HepG2 (cell line): ENCODE data around the gene CYP26A1. TPM values are rescaled to one million over a fixed set of nuclear protein-coding genes. Genes with fewer than 3 reads are reported as not detected.

ENCODE experiments used
- ATAC-seq: fragments of 200-7000 bp; cut with Tn5 transposase; 3 replicates; pipeline ENCODE4 v1.9.1; 2020; ENCODE audit warnings: mild to moderate bottlenecking, moderate library complexity
- BruUV-seq: library from RNA; stranded (reverse); fragments of 400-500 nt; replicated peaks from 2 replicates; lab custom pipeline; 2021; lab: Mats Ljungman, UMichigan
- CTCF ChIA-PET: fragments of 300-600 bp; formaldehyde crosslinking; extraction: SDS; loops from one replicate; lab custom pipeline; 2021; ENCODE audit warnings: low total read pairs, inconsistent platforms, low intra/inter-chr PET ratio; lab: Yijun Ruan, JAX
- POLR2A ChIA-PET: fragments of 350-600 bp; sonication (Branson Sonifier 250); formaldehyde crosslinking; loops from one replicate; lab custom pipeline; 2020; ENCODE audit warnings: antibody characterized with exemption, inconsistent platforms; lab: Yijun Ruan, JAX
- DNase-seq: peaks from one replicate; pipeline ENCODE4 v3.0.0-alpha.2; 2015; ENCODE audit warnings: low spot score
- FAIRE-seq: peaks from 3 replicates; lab custom pipeline; 2011; peaks lifted over from hg19 to GRCh38; lab: Jason Lieb, UNC
- H2AFZ ChIP-seq: one replicate; pipeline ENCODE4 v1.6.1; 2011; ENCODE audit warnings: low read length, inconsistent platforms
- H3K27ac ChIP-seq: fragments of 300-600 bp; 3 replicates; pipeline ENCODE4 v1.8.0; 2011; ENCODE audit warnings: mixed run types, mild to moderate bottlenecking, mixed read lengths, low read length, inconsistent platforms; ENCODE audit not compliant: insufficient read depth; ENCODE audit errors: extremely low read length
- H3K27me3 ChIP-seq, 2 experiments: fragments of 200-600 bp in 1 of 2; 2 replicates in 1 of 2; 3 replicates in 1 of 2; pipeline versions ENCODE4 v1.6.0 to v1.8.0; 2011; ENCODE audit warnings: low read length in 2 of 2, mild to moderate bottlenecking in 2 of 2, moderate library complexity in 2 of 2, inconsistent platforms in 1 of 2; ENCODE audit not compliant: insufficient read depth in 2 of 2, control insufficient read depth in 1 of 2
- H3K36me3 ChIP-seq, 2 experiments: fragments of 200-600 bp in 1 of 2; replicated peaks in 1 of 2; 2 replicates in 1 of 2; 3 replicates in 1 of 2; pipeline versions ENCODE4 v1.5.1 to v1.8.0; 2011; ENCODE audit warnings: low read length in 2 of 2, inconsistent platforms in 1 of 2; ENCODE audit not compliant: insufficient read depth in 2 of 2, control insufficient read depth in 1 of 2
- H3K4me1 ChIP-seq: 2 replicates; pipeline ENCODE4 v1.5.1; 2012; ENCODE audit warnings: low read length, inconsistent platforms; ENCODE audit not compliant: insufficient read depth
- H3K4me2 ChIP-seq: 2 replicates; pipeline ENCODE4 v1.6.0; 2011; ENCODE audit warnings: low read depth, low read length, inconsistent platforms
- H3K4me3 ChIP-seq, 3 experiments: fragments of 200-600 bp in 1 of 3; sonication (generic), shearing (Covaris generic) in 1 of 3; replicated peaks in 1 of 3; 2 replicates each; pipeline ENCODE4 v1.5.1; 2011 to 2016; ENCODE audit warnings: low read length in 3 of 3, inconsistent platforms in 2 of 3, low read depth in 2 of 3, mild to moderate bottlenecking in 2 of 3, control low read depth in 1 of 3, mixed read lengths in 1 of 3; ENCODE audit not compliant: insufficient read depth in 1 of 3
- H3K79me2 ChIP-seq: one replicate; pipeline ENCODE4 v1.6.1; 2011; ENCODE audit warnings: low read length, inconsistent platforms; ENCODE audit not compliant: insufficient read depth
- H3K9ac ChIP-seq: 2 replicates; pipeline ENCODE4 v1.6.0; 2011; ENCODE audit warnings: mild to moderate bottlenecking, low read depth, low read length, inconsistent platforms; ENCODE audit not compliant: insufficient read depth
- H3K9me3 ChIP-seq: 2 replicates; pipeline ENCODE4 v1.5.1; 2012; ENCODE audit warnings: mild to moderate bottlenecking, low read length
- H4K20me1 ChIP-seq: 2 replicates; pipeline ENCODE4 v1.6.0; 2011; ENCODE audit warnings: inconsistent platforms, mild to moderate bottlenecking, low read length, moderate library complexity; ENCODE audit not compliant: insufficient read depth
- ERF ChIP-seq: IDR thresholded peaks from 2 replicates; pipeline ENCODE4 v1.6.1; 2018; ENCODE audit warnings: missing biosample characterization, missing genetic modification reagents
- HOXA3 ChIP-seq: sonication (generic); formaldehyde crosslinking; IDR thresholded peaks from 2 replicates; pipeline ENCODE4 v1.5.0; 2020; ENCODE audit warnings: missing genetic modification reagents
- MIER3 ChIP-seq: IDR thresholded peaks from 2 replicates; pipeline ENCODE4 v1.6.1; 2016; ENCODE audit warnings: missing compliant biosample characterization, borderline replicate concordance
- NFKBIZ ChIP-seq: IDR thresholded peaks from 2 replicates; pipeline ENCODE4 v1.6.1; 2018; ENCODE audit warnings: missing genetic modification reagents, missing compliant biosample characterization
- SNRNP70 ChIP-seq: fragments of 200-400 bp; formaldehyde crosslinking; IDR thresholded peaks from 2 replicates; pipeline ENCODE4 v1.6.1; 2017; ENCODE audit warnings: mild to moderate bottlenecking, low read depth, low read length, moderate library complexity
- TBP ChIP-seq: sonication (generic); formaldehyde crosslinking; IDR thresholded peaks from 2 replicates; pipeline ENCODE4 v1.5.0; 2020; ENCODE audit warnings: missing genetic modification reagents
- THYN1 ChIP-seq: sonication (generic); formaldehyde crosslinking; IDR thresholded peaks from 2 replicates; pipeline ENCODE4 v1.8.1; 2023; ENCODE audit warnings: low read depth, mild to moderate bottlenecking, moderate library complexity, missing genetic modification reagents, borderline replicate concordance
- ZNF207 ChIP-seq: fragments of 450-650 bp; IDR thresholded peaks from 2 replicates; pipeline ENCODE4 v1.6.1; 2016; ENCODE audit warnings: antibody characterized with exemption, borderline replicate concordance
- ZNF556 ChIP-seq: sonication (generic); formaldehyde crosslinking; IDR thresholded peaks from 2 replicates; pipeline ENCODE4 v1.4.0; 2020; ENCODE audit warnings: mild to moderate bottlenecking, missing genetic modification reagents, borderline replicate concordance
- ZNF562 ChIP-seq: sonication (generic); formaldehyde crosslinking; IDR thresholded peaks from 2 replicates; pipeline ENCODE4 v1.8.0; 2022; ENCODE audit warnings: missing genetic modification reagents, borderline replicate concordance
- ZNF564 ChIP-seq: sonication (generic); formaldehyde crosslinking; IDR thresholded peaks from 2 replicates; pipeline ENCODE4 v1.8.1; 2023; ENCODE audit warnings: mild to moderate bottlenecking, missing genetic modification reagents
- ZNF781 ChIP-seq: sonication (generic); formaldehyde crosslinking; IDR thresholded peaks from 2 replicates; pipeline ENCODE4 v1.5.1; 2020; ENCODE audit warnings: borderline replicate concordance, mild to moderate bottlenecking, missing genetic modification reagents; ENCODE audit errors: not compliant biosample characterization
- ZSCAN30 ChIP-seq: sonication (generic); formaldehyde crosslinking; IDR thresholded peaks from 2 replicates; pipeline ENCODE4 v1.5.0; 2020; ENCODE audit warnings: mild to moderate bottlenecking, missing genetic modification reagents
- whole genome bisulfite sequencing: methylation state at CpG from one replicate; pipeline ENCODE4 v1.1.6; 2017; ENCODE audit warnings: low lambda C conversion rate; 5-methylcytosine and 5-hydroxymethylcytosine counted together
- in situ Hi-C: cut with HindIII; loops from 2 replicates; pipeline ENCODE4 v1.10.0; 2017; ENCODE audit warnings: low pct_unique_long_range_greater_than_20kb; ENCODE audit not compliant: extremely low pct_ligation_motif_present
- intact Hi-C: fragments of 100-400 bp; cut with micrococcal nuclease; formaldehyde crosslinking; loops from one replicate; pipeline ENCODE4 v1.10.0; 2022; ENCODE audit not compliant: unreplicated experiment
- polyA plus RNA-seq, 8 experiments: library from polyadenylated mRNA; depleted of rRNA in 3 of 8; stranded (reverse) in 7 of 8; unstranded in 1 of 8; fragments of >200 nt; fragmentation: Illumina TruSeq in 4 of 8; extraction: Trizol in 4 of 8; gene quantifications; 2 replicates each; pipeline versions ENCODE4 v1.2.1 to v1.2.3, GENCODE V29; 2011 to 2016; ENCODE audit warnings: low read depth in 4 of 8, missing spikeins in 1 of 8, mixed read lengths in 1 of 8; ENCODE audit not compliant: insufficient read depth in 1 of 8
- total RNA-seq, 5 experiments: library from RNA; depleted of rRNA; stranded (reverse); fragments of >200 nt; fragmentation: Illumina TruSeq; extraction: Trizol; gene quantifications; 2 replicates each; pipeline ENCODE4 v1.2.3, GENCODE V29; 2016; ENCODE audit warnings: low read depth in 1 of 5
- TF ChIP-seq, protein P1 (sequence below): sonication (generic); formaldehyde crosslinking; IDR thresholded peaks from 2 replicates; pipeline ENCODE4 v1.5.0; 2020; ENCODE audit warnings: missing genetic modification reagents, mild to moderate bottlenecking, borderline replicate concordance
- TF ChIP-seq, protein P2 (sequence below): sonication (generic); formaldehyde crosslinking; IDR thresholded peaks from 2 replicates; pipeline ENCODE4 v1.8.0; 2022; ENCODE audit warnings: mild to moderate bottlenecking, missing genetic modification reagents, borderline replicate concordance
- TF ChIP-seq, protein P3 (sequence below): IDR thresholded peaks from 2 replicates; pipeline ENCODE4 v1.6.1; 2016; ENCODE audit warnings: low read depth, borderline replicate concordance
- TF ChIP-seq, protein P4 (sequence below): sonication (generic); formaldehyde crosslinking; conservative IDR thresholded peaks from 2 replicates; pipeline ENCODE4 v1.8.0; 2022; ENCODE audit warnings: mild to moderate bottlenecking, moderate library complexity, missing genetic modification reagents
- TF ChIP-seq, protein P5 (sequence below): sonication (generic); formaldehyde crosslinking; IDR thresholded peaks from 2 replicates; pipeline ENCODE4 v1.4.0; 2020; ENCODE audit warnings: mild to moderate bottlenecking, missing genetic modification reagents
- TF ChIP-seq, protein P6 (sequence below): sonication (generic); formaldehyde crosslinking; IDR thresholded peaks from 2 replicates; pipeline ENCODE4 v1.5.0; 2020; ENCODE audit warnings: mild to moderate bottlenecking, missing genetic modification reagents

CYP26A1 gene
- total and polyA plus RNA-seq, 2 of the 13 experiments (the other 11 are each of a cell fraction or from before 2014, with no cell fraction given): 0.15 TPM; not detected in 1

DNA sequence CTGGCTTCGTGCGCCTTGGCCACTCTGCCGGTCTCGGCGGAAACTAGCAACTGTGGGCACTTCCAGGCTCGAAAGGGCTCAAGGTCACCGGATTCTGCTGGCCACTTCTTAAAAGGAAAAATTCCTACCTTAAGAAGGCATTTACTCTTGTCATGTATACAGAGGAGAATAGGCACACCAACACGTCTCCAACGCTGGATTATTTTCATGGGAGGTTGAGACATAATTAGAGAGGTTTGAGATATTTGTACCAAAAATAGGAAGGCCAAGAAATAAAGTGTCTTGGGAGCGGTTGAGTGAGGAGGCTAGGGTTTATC lies 4.5 kb upstream of the CYP26A1 start:
- Histone ChIP-seq H3K27me3 (peaks cover 7 to 43% of the 10 kb centered on the region in 2 experiments), H3K27ac (no peak overlapping the region), H3K4me2 (no peak overlapping the region), H3K79me2 (no peaks in the 10 kb centered on the region), H3K9me3 (no peaks in the 10 kb centered on the region), H3K4me1 (peaks cover 24% of the 10 kb centered on the region), H3K36me3 (no peaks in the 10 kb centered on the region), H2AFZ (no peak overlapping the region), H3K4me3 (no peak overlapping the region), H4K20me1 (no peaks in the 10 kb centered on the region), H3K9ac (no peak overlapping the region)
- CTCF ChIA-PET: no interaction called here
- no peak for ATAC-seq
- 80% methylated on average over 10 of the region's 10 CpGs for WGBS
- in situ Hi-C loops (no loop called here), intact Hi-C loops (no loop called here)
- no peak for FAIRE-seq
- no TSS peak for BruUV-seq
- POLR2A ChIA-PET: no interaction called here
- DNase-seq: no peak
- TF ChIP-seq, protein P1, sequence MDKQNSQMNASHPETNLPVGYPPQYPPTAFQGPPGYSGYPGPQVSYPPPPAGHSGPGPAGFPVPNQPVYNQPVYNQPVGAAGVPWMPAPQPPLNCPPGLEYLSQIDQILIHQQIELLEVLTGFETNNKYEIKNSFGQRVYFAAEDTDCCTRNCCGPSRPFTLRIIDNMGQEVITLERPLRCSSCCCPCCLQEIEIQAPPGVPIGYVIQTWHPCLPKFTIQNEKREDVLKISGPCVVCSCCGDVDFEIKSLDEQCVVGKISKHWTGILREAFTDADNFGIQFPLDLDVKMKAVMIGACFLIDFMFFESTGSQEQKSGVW (CRISPR knock-in tag): no peak
- TF ChIP-seq ZNF207 (no peak), ZNF564 (no peak), ZNF781 (CRISPR knock-in tag) (no peak), THYN1 (CRISPR knock-in tag) (no peak), HOXA3 (CRISPR knock-in tag) (no peak), ZSCAN30 (CRISPR knock-in tag) (no peak), ERF (CRISPR knock-in tag) (no peak), ZNF562 (CRISPR knock-in tag) (no peak), TBP (no peak), SNRNP70 (no peak), NFKBIZ (no peak), MIER3 (CRISPR knock-in tag) (no peak), ZNF556 (no peak)
- TF ChIP-seq, protein P2, sequence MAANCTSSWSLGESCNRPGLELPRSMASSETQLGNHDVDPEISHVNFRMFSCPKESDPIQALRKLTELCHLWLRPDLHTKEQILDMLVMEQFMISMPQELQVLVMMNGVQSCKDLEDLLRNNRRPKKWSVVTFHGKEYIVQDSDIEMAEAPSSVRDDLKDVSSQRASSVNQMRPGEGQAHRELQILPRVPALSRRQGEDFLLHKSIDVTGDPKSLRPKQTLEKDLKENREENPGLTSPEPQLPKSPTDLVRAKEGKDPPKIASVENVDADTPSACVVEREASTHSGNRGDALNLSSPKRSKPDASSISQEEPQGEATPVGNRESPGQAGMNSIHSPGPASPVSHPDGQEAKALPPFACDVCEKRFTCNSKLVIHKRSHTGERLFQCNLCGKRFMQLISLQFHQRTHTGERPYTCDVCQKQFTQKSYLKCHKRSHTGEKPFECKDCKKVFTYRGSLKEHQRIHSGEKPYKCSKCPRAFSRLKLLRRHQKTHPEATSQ (CRISPR knock-in tag): no peak
- TF ChIP-seq, protein P3, sequence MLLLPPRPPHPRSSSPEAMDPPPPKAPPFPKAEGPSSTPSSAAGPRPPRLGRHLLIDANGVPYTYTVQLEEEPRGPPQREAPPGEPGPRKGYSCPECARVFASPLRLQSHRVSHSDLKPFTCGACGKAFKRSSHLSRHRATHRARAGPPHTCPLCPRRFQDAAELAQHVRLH (CRISPR knock-in tag): no peak
- TF ChIP-seq, protein P4, sequence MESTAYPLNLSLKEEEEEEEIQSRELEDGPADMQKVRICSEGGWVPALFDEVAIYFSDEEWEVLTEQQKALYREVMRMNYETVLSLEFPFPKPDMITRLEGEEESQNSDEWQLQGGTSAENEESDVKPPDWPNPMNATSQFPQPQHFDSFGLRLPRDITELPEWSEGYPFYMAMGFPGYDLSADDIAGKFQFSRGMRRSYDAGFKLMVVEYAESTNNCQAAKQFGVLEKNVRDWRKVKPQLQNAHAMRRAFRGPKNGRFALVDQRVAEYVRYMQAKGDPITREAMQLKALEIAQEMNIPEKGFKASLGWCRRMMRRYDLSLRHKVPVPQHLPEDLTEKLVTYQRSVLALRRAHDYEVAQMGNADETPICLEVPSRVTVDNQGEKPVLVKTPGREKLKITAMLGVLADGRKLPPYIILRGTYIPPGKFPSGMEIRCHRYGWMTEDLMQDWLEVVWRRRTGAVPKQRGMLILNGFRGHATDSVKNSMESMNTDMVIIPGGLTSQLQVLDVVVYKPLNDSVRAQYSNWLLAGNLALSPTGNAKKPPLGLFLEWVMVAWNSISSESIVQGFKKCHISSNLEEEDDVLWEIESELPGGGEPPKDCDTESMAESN: no peak
- TF ChIP-seq, protein P5, sequence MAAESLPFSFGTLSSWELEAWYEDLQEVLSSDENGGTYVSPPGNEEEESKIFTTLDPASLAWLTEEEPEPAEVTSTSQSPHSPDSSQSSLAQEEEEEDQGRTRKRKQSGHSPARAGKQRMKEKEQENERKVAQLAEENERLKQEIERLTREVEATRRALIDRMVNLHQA: no peak
- TF ChIP-seq, protein P6, sequence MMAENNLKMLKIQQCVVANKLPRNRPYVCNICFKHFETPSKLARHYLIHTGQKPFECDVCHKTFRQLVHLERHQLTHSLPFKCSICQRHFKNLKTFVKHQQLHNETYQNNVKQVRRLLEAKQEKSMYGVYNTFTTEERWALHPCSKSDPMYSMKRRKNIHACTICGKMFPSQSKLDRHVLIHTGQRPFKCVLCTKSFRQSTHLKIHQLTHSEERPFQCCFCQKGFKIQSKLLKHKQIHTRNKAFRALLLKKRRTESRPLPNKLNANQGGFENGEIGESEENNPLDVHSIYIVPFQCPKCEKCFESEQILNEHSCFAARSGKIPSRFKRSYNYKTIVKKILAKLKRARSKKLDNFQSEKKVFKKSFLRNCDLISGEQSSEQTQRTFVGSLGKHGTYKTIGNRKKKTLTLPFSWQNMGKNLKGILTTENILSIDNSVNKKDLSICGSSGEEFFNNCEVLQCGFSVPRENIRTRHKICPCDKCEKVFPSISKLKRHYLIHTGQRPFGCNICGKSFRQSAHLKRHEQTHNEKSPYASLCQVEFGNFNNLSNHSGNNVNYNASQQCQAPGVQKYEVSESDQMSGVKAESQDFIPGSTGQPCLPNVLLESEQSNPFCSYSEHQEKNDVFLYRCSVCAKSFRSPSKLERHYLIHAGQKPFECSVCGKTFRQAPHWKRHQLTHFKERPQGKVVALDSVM: no peak
